ENCODE data around the gene RASSF9. TPM values are rescaled to one million over a fixed set of nuclear protein-coding genes. Genes with fewer than 3 reads are reported as not detected.

RASSF9 gene
- total and polyA plus RNA-seq, 10 of the 15 experiments (the other 5 are each of a cell fraction or from before 2014, with no cell fraction given) = under 0.01 to 0.10 TPM; not detected in 8

GRCh38 chr12:85823436-85824180 is 12.6 kb downstream of the RASSF9 start:
- Histone ChIP-seq H4K20me1 (ENCODE audit: control insufficient read depth, insufficient read depth) (no peaks in the 10 kb centered on the region), H3K36me3 (ENCODE audit: control insufficient read depth in 2 of 2, insufficient read depth in 2 of 2, low read length in 1 of 2) (no peaks in the 10 kb centered on the region), H3K27me3 (replicated peaks in 1 of 2; ENCODE audit: control insufficient read depth in 2 of 2, insufficient read depth in 2 of 2, low read length in 1 of 2) (no peaks in the 10 kb centered on the region), H3K4me1 (ENCODE audit: control insufficient read depth, insufficient read depth, low read length) (no peaks in the 10 kb centered on the region), H3K9me3 (replicated peaks; ENCODE audit: control insufficient read depth, insufficient read depth, low read length) (no peaks in the 10 kb centered on the region), H3K79me2 (ENCODE audit: control insufficient read depth, insufficient read depth, low read length) (no peaks in the 10 kb centered on the region), H3K27ac (ENCODE audit: control insufficient read depth, insufficient read depth) (no peak overlapping the region), H3K4me2 (ENCODE audit: control insufficient read depth, insufficient read depth) (no peak overlapping the region), H3K4me3 (no peak overlapping the region), H2AFZ (ENCODE audit: control insufficient read depth, low read depth, low read length) (no peak overlapping the region), H3K9ac (ENCODE audit: control insufficient read depth, insufficient read depth, low read length) (no peak overlapping the region)
- FAIRE-seq = no peak
- DNase-seq (ENCODE audit: low read depth, low spot score) = no peak
- ChIA-PET SMC1A (ENCODE audit: uncharacterized antibody, unreplicated experiment) (no interaction called here), RAD21 (ENCODE audit: unreplicated experiment) (no interaction called here), CTCF (no interaction called here), POLR2A (no interaction called here)
- BruUV-seq (replicated peaks) = no TSS peak
- intact Hi-C loops (cut with micrococcal nuclease; ENCODE audit: unreplicated experiment) = no loop called here
- WGBS (ENCODE audit: insufficient coverage, insufficient replicate concordance, low lambda C conversion rate, missing lambda C conversion rate) = 19% methylated on average over 4 of the region's 4 CpGs
- no peak for ATAC-seq
- in situ Hi-C loops (cut with MboI) = no loop called here
- TF ChIP-seq SIN3A (IDR thresholded peaks at IDR 0.05; ENCODE audit: low read depth, low read length) = no peak

GRCh38 chr12:85821759-85822158 is 14.4 kb downstream of the RASSF9 start:
- H3K9me3 ChIP-seq (replicated peaks; ENCODE audit: control insufficient read depth, insufficient read depth, low read length) = no peaks in the 10 kb centered on the region
- no peak overlapping the region for H3K27ac ChIP-seq (ENCODE audit: control insufficient read depth, insufficient read depth)
- H3K4me2 ChIP-seq (ENCODE audit: control insufficient read depth, insufficient read depth) = no peak overlapping the region
- no peaks in the 10 kb centered on the region for H3K79me2 ChIP-seq (ENCODE audit: control insufficient read depth, insufficient read depth, low read length)
- ChIA-PET SMC1A (ENCODE audit: uncharacterized antibody, unreplicated experiment) (interaction anchor here (1.1 kb wide), 1 partner anchor 11 kb away, joined by 3 read pairs; no protein-coding TSS in a partner anchor), RAD21 (ENCODE audit: unreplicated experiment) (no interaction called here), CTCF (no interaction called here), POLR2A (no interaction called here)
- WGBS (ENCODE audit: insufficient coverage, insufficient replicate concordance, low lambda C conversion rate, missing lambda C conversion rate) = 25% methylated on average over 5 of the region's 5 CpGs
- in situ Hi-C loops (cut with MboI) = no loop called here
- H3K36me3 ChIP-seq (ENCODE audit: control insufficient read depth in 2 of 2, insufficient read depth in 2 of 2, low read length in 1 of 2) = no peaks in the 10 kb centered on the region
- H4K20me1 ChIP-seq (ENCODE audit: control insufficient read depth, insufficient read depth) = no peaks in the 10 kb centered on the region
- ATAC-seq (no peak), FAIRE-seq (no peak), DNase-seq (ENCODE audit: low read depth, low spot score) (no peak)
- intact Hi-C loops (cut with micrococcal nuclease; ENCODE audit: unreplicated experiment) = no loop called here
- H3K4me3 ChIP-seq = no peak overlapping the region
- H3K9ac ChIP-seq (ENCODE audit: control insufficient read depth, insufficient read depth, low read length) = no peak overlapping the region
- H3K27me3 ChIP-seq (replicated peaks in 1 of 2; ENCODE audit: control insufficient read depth in 2 of 2, insufficient read depth in 2 of 2, low read length in 1 of 2) = no peaks in the 10 kb centered on the region
- no peaks in the 10 kb centered on the region for H3K4me1 ChIP-seq (ENCODE audit: control insufficient read depth, insufficient read depth, low read length)
- no TSS peak for BruUV-seq (replicated peaks)
- no peak overlapping the region for H2AFZ ChIP-seq (ENCODE audit: control insufficient read depth, low read depth, low read length)
- TF ChIP-seq GABPA (IDR thresholded peaks at IDR 0.05; ENCODE audit: low read depth) (no peak), SPI1 (IDR thresholded peaks at IDR 0.05; ENCODE audit: borderline replicate concordance, insufficient read depth, low read depth, low read length) (no peak), ASH2L (IDR thresholded peaks at IDR 0.05; ENCODE audit: borderline replicate concordance, low read depth) (no peak), NR2C1 (IDR thresholded peaks at IDR 0.05) (no peak), NFXL1 (IDR thresholded peaks at IDR 0.05; ENCODE audit: borderline replicate concordance) (no peak), ZBTB11 (CRISPR knock-in tag; IDR thresholded peaks at IDR 0.05) (no peak), RBBP5 (conservative IDR thresholded peaks at IDR 0.05) (no peak), CHD1 (IDR thresholded peaks at IDR 0.05; ENCODE audit: low read depth, low read length) (no peak), PKNOX1 (IDR thresholded peaks at IDR 0.05) (no peak), RCOR1 (conservative IDR thresholded peaks at IDR 0.05; ENCODE audit: low read depth, low read length) (no peak)
